HG02678 (cell line): ENCODE data around the gene THSD7A.
A peak's percentile ranks its signal among the peaks of the same experiment; 100 is the strongest.

Experiments used
- ATAC-seq: cut with Tn5 transposase; IDR thresholded peaks from one replicate; pipeline ENCODE4 v1.9.1; 2021; ENCODE audit warnings: mild to moderate bottlenecking, moderate library complexity; ENCODE audit not compliant: unreplicated experiment

Gene THSD7A

GRCh38 chr7:11427686-11428273, 404.2 kb downstream of the THSD7A start:
- peak; percentile 69 for ATAC-seq

- no peak for ATAC-seq
Observed at GRCh38 chr7:11424006-11424405, 408.0 kb downstream of the THSD7A start.

- ATAC-seq = no peak
Observed at GRCh38 chr7:11420049-11420448, 411.9 kb downstream of the THSD7A start.

GRCh38 chr7:11416641-11417458, 415.1 kb downstream of the THSD7A start:
- no peak for ATAC-seq

GRCh38 chr7:11415101-11415500, 416.9 kb downstream of the THSD7A start:
- no peak for ATAC-seq

- ATAC-seq = no peak
Observed at GRCh38 chr7:11413901-11414300, 418.1 kb downstream of the THSD7A start.

GRCh38 chr7:11412036-11412435, 420.0 kb downstream of the THSD7A start:
- no peak for ATAC-seq

- no peak for ATAC-seq
Observed at GRCh38 chr7:11410656-11411644, 421.0 kb downstream of the THSD7A start.

- ATAC-seq = no peak
Observed at GRCh38 chr7:11404355-11404754, 427.6 kb downstream of the THSD7A start.

GRCh38 chr7:11403781-11404180, 428.2 kb downstream of the THSD7A start:
- no peak for ATAC-seq

- ATAC-seq = no peak
Observed at GRCh38 chr7:11394438-11394837, 437.6 kb downstream of the THSD7A start.

GRCh38 chr7:11379641-11380040, 452.4 kb downstream of the THSD7A start:
- ATAC-seq = no peak

- ATAC-seq = no peak
Observed at GRCh38 chr7:11376529-11376928, 455.5 kb downstream of the THSD7A start.

GRCh38 chr7:11374629-11375028, 457.4 kb downstream of the THSD7A start:
- no peak for ATAC-seq

GRCh38 chr7:11373546-11374142, 458.4 kb downstream of the THSD7A start:
- no peak for ATAC-seq

GRCh38 chr7:11369696-11370095, 462.3 kb downstream of the THSD7A start:
- no peak for ATAC-seq

- no peak for ATAC-seq
Observed at GRCh38 chr7:11366118-11366517, 465.9 kb downstream of the THSD7A start.

GRCh38 chr7:11358637-11359036, 473.4 kb downstream of the THSD7A start:
- no peak for ATAC-seq

- no peak for ATAC-seq
Observed at GRCh38 chr7:11355399-11356005, 476.5 kb downstream of the THSD7A start.

- no peak for ATAC-seq
Observed at GRCh38 chr7:11346302-11346701, 485.7 kb downstream of the THSD7A start.
